GM21423 (cell line): ENCODE data around the gene CLNK.
"Not testable (repeated sequence)": the region's sequence is repeated elsewhere in the genome, so short reads cannot be mapped to it uniquely, and the experiment has no call there.

Experiments used
- ATAC-seq: cut with Tn5 transposase; IDR thresholded peaks from one replicate; pipeline ENCODE4 v1.9.1; 2021; ENCODE audit warnings: mild to moderate bottlenecking, moderate library complexity; ENCODE audit not compliant: unreplicated experiment

Gene CLNK

DNA sequence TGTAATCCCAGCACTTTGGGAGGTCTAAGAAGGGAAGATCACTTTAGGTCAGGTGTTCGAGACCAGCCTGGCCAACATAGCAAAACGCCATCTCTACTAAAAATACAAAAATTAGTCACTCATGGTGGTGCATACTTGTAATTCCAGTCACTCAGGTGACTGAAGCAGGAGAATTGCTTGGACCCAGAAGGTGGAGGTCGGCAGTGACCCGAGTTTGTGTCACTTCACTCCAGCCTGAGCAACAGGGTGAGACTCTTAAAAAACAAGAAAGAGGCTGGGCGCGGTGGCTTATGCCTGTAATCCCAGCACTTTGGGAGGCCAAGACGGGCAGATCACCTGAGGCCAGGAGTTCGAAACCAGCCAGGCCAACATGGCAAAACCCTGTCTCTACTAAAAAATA lies 69.6 kb downstream of the CLNK start:
- not testable (repeated sequence) for ATAC-seq

DNA sequence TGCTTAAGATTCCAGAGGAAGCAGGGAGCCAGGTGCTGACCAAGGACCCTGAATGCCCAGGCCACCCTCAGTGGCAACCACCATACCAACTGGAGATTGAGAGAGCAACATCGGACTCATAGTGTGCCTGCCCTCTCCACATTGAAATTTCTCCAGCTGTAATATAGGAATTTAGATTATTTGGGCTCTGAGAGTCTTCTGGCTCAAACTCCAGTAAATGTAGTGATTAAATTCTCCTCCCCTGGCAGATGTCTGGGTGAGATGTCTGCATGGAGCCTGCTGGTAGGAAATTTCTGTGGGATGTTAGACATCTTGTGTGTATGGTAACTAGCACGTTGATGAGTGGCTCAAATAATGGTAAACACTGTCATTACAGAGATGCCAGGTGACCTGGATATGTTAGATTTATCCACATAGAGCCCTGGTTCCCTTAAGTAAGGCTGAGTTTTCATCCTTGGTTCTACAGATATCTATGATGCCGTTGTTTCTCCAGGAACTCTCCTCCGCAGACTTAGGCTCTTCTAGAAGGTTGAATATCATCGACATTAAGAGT lies 70.6 kb downstream of the CLNK start:
- no peak for ATAC-seq

DNA sequence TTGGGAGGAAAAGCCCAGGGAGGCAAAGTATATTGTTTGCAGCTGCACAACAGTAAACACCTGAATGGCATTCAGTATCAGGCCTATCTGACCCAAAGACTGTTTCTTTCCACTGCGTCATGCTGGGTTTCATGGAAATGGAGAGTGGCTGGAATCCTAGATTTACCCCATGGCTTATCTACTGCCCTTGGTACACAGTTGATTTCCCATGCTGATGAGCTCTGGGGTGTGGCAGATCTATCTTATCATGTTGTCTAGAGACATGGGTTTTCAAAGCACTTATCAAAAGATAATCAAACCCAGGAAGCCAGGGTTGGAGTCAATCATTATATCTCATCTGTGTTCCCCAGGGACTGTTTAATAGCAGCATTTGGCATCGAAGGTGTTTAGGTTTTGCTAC lies 72.1 kb downstream of the CLNK start:
- ATAC-seq: no peak

DNA sequence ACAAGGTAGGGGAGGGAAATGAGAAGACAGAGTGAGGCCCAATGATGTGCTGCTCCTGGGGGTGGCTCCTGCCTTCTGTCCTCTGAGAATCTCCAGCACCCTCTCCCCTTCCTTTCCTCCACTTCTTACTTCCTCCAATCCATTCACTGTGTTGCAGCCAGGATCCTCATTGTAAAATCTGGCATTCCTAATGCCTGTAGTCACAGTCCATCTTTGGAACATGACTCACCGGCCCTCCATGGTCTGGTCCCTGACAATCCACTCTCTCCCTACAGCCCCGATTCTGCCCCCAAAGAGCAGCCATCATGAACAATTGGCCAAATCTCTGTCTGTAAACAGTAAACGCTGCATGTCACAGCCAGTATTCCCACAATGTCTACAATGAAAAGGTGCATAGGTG lies 72.9 kb downstream of the CLNK start:
- no peak for ATAC-seq

DNA sequence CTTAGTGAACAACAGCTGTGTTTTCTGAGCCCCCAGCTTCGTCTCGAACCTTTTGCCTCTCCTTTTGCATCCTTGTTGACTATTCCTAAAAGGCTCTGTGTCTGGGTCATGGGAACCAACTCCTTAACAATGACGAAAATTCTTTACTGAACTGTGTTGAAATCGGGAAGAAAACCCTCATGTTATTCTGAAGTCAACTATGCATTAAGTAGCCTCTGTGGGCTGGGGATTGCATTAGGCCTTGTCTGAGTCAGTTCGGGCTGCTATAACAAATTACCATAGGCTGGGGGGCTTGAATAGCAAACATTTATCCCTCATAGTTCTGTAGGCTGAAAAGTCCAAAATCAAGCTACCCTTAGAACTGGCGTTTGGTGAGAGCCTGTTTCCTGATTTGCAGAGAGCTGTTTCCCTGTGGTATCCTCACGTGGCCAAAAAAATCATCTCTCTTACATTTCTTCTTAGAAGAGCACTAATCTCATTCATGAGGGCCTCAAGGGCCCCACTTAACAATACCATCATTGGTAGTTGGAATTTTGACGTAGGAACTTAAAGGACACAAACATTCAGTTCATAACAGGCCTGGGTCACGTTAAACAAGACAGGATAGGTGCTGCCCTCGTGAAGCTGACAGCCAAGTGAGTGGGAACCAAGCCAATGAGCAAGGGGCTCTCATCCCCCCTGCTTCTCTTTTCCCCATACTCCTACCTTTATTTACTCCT lies 75.9 kb downstream of the CLNK start:
- ATAC-seq: no peak

DNA sequence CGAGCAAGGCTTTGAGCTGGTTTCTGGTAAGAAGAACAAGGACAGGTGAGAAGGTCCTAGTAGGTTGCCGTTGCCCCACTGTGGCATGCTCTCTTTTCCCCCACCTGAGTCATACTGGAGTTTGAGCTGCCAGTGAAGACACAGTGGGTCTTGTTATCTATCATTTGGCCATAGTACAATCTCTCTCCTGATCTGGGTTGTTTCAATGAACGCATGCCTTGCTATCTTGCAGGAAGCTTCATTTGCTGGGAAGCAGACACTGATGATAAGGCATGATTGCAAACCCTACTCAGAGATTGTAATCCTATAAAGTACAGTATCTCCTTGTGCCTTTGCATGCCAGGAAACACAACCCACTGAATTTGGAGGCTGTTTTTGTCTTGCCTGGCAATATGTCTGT lies 77.4 kb downstream of the CLNK start:
- ATAC-seq: no peak

DNA sequence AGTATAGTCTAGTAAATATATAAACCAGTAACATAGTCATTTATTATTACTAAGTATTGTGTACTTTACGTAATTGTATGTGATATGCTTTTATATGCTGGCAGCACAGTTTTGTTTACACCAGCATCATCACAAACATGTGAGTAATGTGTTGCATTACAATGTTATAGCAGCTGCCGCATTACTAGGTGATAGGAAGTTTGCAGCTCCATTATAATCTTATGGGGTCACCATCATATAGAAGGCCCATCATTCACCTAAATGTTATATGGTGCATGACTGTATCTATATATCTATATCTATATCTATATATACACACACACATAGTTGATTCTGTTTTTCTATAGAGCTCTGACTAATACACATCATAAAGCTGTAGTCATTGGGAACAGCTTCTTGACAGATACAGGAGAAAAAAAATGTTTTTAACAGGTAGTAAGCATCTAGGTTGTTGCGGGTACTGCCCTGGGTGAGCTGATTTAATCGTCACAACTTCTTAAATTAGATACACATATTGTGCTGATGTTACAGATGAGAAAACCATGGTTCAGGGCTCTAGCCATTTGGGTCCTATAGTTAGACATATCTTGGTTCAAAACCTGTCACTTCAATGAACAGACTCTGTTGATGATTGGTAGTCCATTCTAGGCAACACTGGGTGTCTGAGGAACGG lies 77.9 kb downstream of the CLNK start:
- ATAC-seq: no peak

DNA sequence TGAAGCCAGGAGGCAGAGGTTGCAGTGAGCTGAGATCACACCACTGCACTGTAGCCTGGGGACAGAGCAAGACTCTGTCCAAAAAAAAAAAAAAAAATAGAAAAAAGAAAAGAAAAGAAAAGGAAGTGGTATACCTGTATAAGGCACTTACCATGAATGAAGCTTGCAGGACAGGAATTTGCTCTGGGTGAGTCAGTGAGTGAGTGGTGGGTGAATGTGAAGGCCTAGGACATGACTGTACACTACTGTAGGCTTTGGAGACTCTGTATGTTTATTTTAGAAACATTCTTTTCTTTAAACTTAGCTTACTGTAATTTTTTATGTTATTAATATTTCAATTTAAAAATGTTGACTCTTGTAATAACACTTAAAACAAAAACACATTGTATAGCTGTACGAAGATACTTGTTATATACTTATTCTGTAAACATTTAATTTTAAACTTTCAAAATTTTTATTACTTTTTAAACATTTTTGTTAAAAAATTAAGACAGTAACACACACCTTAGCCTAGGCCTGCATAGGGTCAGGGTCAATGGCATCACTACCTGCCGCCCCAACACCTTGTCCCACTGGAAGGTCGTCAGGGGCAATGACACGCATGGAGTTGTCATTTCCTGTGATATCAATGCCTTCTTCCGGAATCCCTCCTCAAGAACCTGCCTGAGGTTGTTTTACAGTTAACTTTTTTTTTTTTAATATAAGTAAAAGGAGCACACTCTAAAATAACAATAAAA lies 78.7 kb downstream of the CLNK start:
- no peak for ATAC-seq

DNA sequence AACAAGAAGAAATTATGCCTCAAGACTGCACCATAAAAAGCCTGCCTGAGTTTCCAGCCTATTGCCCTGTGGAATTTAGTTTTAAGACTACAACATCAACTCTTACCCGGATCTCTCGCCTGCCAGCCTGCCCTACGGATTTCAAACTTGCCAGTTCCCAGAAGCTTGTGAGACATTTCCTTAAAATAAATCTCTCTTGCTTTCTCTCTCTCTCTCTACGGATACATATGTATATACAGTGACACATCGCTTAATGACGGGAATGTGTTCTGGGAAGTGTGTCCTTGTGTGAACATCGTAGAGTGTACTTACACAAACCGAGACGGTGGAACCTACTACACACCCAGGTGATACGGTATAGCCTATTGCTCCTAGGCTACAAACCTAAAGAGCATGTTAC lies 79.5 kb downstream of the CLNK start:
- no peak for ATAC-seq

DNA sequence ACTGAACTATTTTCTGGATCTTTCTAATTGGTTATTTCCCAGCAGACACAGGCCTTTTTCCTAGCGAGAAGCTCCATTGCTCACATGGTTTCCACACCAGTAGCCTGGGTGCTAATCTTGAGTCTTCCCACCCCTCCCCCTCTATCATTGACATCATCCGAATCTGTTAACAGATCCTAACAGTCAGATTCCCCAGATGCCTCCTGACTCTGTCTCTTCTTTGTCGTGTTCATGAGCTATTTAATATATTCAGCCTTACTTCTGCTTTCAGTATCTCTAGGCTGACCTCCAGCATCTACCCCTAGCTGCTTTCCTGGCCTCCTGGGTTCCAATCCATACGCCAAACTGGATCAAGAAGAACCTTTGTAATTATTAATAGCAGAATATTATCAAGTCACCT lies 85.0 kb downstream of the CLNK start:
- no peak for ATAC-seq

DNA sequence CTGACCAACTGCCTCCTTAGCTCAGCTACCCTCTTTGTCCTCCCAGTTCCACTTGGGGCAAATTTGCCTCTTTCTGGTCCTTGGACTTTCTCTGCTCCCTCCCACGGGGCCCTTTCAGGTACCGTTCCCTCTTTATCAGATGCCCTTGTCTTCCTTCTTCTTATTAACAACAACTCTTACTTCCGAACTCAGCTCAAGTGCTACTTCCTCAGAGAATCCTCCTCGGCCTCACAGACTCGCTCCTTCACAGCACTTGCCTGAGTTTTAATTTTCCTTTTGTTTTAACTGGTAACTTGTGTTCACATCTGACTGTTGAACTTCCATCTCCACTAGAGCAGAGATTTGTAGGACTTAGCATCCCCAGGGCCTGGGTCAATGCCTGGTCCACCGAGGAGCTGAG lies 85.7 kb downstream of the CLNK start:
- ATAC-seq: no peak

DNA sequence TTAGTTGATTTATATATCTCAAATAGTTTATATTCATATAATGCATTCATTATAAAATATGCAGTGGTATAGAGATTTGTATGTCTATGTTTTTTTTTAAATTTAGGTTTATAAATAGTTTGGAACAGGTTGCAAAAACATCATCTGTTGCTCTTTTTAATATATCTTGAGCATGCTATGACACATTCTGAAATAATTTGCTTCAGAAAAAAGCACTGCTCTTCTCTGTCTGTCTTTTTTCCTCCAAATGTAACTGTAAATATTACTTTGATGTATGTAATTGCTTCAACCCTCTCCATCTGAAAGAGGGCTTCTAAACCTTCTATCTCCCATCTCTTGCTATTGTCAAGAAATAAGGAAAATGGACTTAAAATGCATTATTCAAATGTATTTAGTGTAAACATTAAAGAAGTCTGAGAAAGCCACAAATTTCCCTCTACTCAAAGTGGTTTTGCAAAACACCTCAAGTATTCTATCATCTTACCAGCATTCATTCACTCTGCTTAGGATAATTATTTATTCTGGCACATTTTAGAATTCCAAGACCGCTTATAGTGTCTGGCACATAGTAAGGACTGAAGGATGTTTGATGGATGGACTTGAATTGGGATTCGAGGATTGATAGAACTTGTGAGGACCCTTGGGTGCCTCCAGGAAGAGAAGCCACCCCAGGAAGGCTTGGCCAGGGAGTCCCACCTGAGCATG lies 87.8 kb downstream of the CLNK start:
- no peak for ATAC-seq

DNA sequence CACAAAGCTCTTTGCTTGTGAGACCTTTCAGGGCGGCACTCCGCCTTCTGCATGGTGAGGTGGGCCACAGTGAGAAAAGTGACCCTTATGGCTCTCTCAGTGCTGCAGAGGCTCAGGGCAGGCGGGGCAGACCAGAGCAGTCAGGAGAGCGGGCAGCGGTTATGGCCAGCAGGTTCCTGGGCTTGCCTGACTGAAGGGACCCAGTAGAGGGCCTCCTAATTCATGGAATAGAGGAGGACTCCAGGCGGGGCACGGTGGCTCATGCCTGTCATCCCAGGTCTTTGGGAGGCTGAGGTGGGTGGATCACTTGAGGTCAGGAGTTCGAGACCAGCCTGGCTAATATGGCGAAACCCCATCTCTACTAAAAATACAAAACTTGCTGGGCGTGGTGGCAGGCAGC lies 91.4 kb downstream of the CLNK start:
- ATAC-seq: no peak

DNA sequence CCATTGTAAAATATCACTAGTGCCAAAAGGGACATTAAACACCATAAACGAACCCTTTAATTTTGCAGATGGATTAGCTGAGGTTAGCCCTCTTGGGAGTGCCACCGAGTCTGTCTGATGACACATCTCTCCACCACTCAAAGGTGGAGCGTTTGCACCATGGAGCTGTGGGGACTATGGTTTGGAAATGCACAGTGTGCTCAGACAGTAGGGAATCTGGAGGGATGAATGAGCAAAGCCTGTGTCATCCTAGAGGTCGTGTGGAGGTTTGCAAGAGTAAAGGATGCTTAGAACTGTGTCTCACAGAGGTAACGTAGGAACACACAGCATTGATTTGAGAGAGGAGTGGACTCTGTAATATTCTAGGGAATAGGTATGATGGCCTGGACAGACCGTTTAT lies 93.7 kb downstream of the CLNK start:
- no peak for ATAC-seq

DNA sequence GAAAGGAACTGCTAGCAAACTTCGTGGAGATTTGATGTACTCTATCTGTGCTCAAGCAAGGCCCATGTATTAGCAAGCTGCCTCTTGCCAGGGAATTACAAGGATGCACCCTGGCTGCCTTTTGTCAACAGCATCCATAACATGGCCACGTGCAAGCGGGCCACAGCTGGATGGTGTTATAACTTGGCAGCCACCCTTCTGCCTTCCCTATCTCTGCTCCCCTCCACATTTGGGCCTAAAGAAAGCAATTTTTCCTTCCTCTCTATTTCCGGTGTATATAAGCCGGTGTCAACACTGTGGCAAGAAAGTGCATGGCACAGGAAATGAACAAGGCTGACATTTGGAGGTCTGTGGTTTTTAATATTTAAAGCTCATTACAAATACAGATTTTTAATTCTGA lies 94.8 kb downstream of the CLNK start:
- no peak for ATAC-seq

DNA sequence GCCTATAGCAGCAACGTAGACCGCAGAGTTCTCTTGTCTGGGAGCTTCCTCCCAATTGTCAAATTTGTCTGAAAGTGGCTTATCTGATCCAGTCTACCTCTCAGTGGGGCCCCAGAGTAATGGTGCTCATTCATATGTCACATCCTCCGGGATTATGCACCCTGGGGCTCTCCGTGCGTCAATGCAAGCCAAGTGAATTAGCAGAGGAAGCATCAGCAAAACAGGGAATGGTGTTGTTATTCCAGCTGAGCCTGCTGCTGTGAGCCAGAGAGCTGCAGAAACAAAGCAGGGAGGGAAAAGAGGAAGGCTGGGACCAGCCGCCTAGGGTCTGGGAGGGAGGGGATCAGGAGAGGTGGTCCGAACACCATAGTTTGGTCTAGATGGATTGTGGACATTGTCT lies 95.2 kb downstream of the CLNK start:
- ATAC-seq: no peak

DNA sequence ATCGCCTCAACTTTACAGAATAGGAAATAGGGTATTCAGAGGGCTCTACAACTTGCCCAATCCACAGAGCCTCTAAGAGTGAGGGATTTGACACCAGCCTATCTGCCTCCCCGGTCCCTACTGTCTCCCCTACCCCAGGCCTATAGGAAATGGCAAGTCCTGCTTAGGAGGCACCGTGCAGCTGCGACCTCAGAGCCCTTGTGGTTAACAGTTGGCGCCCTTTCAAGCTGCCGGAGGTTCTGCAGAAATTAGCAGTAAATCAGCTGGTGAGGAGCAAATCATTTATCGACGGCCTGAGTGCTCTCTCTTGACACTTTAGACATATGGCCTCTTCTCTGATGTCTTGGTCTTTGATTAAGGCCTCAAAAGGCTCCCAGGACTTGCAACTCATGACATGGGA lies 96.9 kb downstream of the CLNK start:
- no peak for ATAC-seq

DNA sequence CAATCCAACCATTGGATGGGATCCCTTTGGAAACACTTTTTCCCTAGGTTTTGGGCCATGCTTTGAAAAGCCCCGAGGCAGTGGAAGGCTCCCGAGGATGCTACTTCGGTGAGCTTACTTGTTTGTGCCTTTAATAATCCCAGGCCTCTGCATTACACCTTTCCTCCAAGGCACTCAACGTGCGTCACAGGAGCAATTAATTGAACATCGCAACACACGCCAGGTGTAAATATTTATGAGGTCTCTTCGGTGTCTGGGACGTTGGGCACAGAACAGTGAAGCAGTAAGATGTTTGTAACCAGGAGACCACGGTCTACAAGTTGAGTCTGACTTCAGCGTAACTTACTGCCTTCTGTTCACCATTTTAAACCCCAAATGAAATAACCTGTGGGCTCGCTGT lies 97.3 kb downstream of the CLNK start:
- no peak for ATAC-seq

DNA sequence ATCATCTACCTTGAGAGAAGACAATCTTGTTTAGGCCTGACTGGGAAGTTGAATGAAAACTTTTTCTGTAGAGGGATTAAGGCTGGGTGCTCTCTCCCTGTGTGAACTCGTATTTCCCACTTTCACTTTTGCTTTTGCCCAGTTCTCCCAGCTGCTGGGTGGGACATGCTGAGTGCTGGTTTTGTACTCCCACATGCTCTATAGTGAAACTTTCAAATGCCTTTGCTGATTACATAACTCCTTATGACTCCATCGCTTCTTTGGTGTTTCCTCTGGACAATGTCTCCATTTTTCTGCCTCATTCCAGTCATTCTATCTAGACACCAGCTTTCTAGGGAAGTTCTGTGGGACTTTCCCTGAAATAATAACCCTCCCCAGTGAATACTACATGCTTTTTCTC lies 100.5 kb downstream of the CLNK start:
- ATAC-seq: peak; percentile 55

DNA sequence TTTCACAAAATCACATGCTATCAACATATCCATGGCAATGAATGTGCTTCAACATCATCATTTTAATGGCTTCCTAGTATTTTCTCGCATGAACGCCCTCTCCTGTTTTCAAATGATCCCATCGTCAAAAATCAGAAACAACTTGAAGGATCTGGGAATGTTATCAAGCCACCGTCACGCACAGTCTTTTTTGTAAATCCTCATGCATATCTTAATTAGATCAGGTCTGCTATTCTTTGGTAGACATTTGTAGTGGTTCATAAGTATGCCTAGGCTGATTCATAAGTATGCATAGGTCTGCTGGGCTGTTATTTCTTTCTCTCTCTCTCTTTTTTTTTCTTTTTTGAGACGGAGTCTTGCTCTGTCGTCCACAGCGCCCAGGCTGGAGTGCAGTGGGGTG lies 101.6 kb downstream of the CLNK start:
- no peak for ATAC-seq

DNA sequence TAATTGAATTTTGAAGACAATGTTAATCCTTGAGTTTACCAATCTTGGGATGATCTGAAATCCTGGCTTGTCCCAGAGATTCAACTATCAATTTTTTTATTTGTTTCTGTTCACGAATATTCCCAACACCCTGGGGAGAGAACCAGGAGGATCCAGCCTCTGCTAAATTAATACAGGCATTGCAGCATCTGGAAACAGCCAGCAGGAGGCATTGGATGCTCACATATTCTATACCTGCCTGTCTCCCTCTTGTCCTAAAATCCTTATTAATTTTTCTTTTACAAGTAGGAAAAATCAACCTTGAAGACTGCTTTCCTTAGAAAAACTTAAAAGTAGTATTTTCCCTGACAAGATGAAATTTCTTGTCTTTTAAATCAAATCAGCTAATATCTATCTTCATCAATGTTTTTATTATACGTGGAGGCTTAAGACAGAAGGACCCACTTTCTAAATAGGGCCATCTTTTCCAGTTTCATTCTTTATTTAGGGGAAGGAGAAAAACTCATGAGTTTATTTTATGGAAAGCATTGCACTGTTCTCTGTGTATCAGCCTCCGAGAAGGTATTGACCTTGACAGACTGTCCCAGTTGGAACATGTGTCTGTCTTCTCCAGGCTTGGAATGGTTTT lies 102.4 kb downstream of the CLNK start:
- no peak for ATAC-seq
